ENCODE results near the gene TRIM50. TPM values are rescaled to one million over a fixed set of nuclear protein-coding genes. Genes with fewer than 3 reads are reported as not detected.

TRIM50 gene
- total and polyA plus RNA-seq, 9 of the 15 experiments (the other 6 are each of a cell fraction or from before 2014, with no cell fraction given), result not detected

DNA sequence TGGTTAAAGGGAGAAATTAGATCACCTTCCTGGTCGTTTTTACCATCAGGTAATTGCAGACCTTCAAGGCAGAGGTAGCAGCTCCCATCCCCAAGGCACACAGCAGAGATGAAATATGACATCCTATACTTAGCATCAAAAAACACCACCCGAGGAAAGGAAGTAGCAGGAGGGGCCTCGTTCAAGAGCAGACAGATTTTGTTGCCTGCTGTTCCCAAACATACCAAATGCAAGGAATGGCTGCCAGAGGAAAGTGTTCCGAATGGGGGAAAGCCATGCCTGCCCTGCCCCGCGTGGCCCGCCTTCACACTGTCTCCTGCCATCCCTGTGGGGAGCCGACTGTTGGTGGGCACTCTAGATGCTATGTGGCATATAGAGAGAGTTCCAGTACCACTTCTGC lies 18.1 kb upstream of the TRIM50 start:
- ChIA-PET POLR2A (interaction anchor here (0.5 to 2.7 kb wide), 2 partner anchors 12 to 22 kb away, joined by 3 to 14 read pairs; no protein-coding TSS in a partner anchor), CTCF (ENCODE audit: low intra/inter-chr PET ratio) (no interaction called here)
- no peak overlapping the region for H2AFZ ChIP-seq (ENCODE audit: low read depth, low read length)
- TF ChIP-seq, protein P1, sequence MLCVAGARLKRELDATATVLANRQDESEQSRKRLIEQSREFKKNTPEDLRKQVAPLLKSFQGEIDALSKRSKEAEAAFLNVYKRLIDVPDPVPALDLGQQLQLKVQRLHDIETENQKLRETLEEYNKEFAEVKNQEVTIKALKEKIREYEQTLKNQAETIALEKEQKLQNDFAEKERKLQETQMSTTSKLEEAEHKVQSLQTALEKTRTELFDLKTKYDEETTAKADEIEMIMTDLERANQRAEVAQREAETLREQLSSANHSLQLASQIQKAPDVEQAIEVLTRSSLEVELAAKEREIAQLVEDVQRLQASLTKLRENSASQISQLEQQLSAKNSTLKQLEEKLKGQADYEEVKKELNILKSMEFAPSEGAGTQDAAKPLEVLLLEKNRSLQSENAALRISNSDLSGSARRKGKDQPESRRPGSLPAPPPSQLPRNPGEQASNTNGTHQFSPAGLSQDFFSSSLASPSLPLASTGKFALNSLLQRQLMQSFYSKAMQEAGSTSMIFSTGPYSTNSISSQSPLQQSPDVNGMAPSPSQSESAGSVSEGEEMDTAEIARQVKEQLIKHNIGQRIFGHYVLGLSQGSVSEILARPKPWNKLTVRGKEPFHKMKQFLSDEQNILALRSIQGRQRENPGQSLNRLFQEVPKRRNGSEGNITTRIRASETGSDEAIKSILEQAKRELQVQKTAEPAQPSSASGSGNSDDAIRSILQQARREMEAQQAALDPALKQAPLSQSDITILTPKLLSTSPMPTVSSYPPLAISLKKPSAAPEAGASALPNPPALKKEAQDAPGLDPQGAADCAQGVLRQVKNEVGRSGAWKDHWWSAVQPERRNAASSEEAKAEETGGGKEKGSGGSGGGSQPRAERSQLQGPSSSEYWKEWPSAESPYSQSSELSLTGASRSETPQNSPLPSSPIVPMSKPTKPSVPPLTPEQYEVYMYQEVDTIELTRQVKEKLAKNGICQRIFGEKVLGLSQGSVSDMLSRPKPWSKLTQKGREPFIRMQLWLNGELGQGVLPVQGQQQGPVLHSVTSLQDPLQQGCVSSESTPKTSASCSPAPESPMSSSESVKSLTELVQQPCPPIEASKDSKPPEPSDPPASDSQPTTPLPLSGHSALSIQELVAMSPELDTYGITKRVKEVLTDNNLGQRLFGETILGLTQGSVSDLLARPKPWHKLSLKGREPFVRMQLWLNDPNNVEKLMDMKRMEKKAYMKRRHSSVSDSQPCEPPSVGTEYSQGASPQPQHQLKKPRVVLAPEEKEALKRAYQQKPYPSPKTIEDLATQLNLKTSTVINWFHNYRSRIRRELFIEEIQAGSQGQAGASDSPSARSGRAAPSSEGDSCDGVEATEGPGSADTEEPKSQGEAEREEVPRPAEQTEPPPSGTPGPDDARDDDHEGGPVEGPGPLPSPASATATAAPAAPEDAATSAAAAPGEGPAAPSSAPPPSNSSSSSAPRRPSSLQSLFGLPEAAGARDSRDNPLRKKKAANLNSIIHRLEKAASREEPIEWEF (CRISPR knock-in tag; IDR thresholded peaks at IDR 0.05), result no peak
- TF ChIP-seq, protein P2, sequence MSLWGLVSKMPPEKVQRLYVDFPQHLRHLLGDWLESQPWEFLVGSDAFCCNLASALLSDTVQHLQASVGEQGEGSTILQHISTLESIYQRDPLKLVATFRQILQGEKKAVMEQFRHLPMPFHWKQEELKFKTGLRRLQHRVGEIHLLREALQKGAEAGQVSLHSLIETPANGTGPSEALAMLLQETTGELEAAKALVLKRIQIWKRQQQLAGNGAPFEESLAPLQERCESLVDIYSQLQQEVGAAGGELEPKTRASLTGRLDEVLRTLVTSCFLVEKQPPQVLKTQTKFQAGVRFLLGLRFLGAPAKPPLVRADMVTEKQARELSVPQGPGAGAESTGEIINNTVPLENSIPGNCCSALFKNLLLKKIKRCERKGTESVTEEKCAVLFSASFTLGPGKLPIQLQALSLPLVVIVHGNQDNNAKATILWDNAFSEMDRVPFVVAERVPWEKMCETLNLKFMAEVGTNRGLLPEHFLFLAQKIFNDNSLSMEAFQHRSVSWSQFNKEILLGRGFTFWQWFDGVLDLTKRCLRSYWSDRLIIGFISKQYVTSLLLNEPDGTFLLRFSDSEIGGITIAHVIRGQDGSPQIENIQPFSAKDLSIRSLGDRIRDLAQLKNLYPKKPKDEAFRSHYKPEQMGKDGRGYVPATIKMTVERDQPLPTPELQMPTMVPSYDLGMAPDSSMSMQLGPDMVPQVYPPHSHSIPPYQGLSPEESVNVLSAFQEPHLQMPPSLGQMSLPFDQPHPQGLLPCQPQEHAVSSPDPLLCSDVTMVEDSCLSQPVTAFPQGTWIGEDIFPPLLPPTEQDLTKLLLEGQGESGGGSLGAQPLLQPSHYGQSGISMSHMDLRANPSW (CRISPR knock-in tag; IDR thresholded peaks at IDR 0.05), result no peak
- TF ChIP-seq LARP7 (IDR thresholded peaks at IDR 0.05), result no peak
- no peak for TF ChIP-seq SLC30A9 (CRISPR knock-in tag; IDR thresholded peaks at IDR 0.05)
- TF ChIP-seq ZNF133 (CRISPR knock-in tag; IDR thresholded peaks at IDR 0.05), result no peak
- TF ChIP-seq STAT5B (CRISPR knock-in tag; IDR thresholded peaks at IDR 0.05), result no peak
- TF ChIP-seq, protein P3, sequence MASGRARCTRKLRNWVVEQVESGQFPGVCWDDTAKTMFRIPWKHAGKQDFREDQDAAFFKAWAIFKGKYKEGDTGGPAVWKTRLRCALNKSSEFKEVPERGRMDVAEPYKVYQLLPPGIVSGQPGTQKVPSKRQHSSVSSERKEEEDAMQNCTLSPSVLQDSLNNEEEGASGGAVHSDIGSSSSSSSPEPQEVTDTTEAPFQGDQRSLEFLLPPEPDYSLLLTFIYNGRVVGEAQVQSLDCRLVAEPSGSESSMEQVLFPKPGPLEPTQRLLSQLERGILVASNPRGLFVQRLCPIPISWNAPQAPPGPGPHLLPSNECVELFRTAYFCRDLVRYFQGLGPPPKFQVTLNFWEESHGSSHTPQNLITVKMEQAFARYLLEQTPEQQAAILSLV (tag; IDR thresholded peaks at IDR 0.05), result no peak
- TF ChIP-seq BHLHE40 (IDR thresholded peaks at IDR 0.05; ENCODE audit: low read length), result no peak
- ATAC-seq, result no peak
- H4K20me1 ChIP-seq (replicated peaks; ENCODE audit: control insufficient read depth, insufficient read depth, low read length), result no peaks in the 10 kb centered on the region
- no peak for FAIRE-seq
- no peak for DNase-seq (ENCODE audit: extremely low read depth in 1 of 4, low spot score in 3 of 4)
- no peaks in the 10 kb centered on the region for H3K79me2 ChIP-seq (ENCODE audit: control insufficient read depth, insufficient read depth, low read length)
- H3K9ac ChIP-seq (ENCODE audit: insufficient read depth in 1 of 2, low read depth in 2 of 2, low read length in 2 of 2), result no peak overlapping the region
- intact Hi-C loops (cut with micrococcal nuclease), result no loop called here
- no TSS peak for BruUV-seq (replicated peaks)
- no peaks in the 10 kb centered on the region for H3K9me1 ChIP-seq (ENCODE audit: control insufficient read depth, insufficient read depth, low read length)
- no peak overlapping the region for H3K27ac ChIP-seq (ENCODE audit: extremely low read depth, low read depth, low read length)
- H3K36me3 ChIP-seq (ENCODE audit: control insufficient read depth, insufficient read depth, low read length), result no peaks in the 10 kb centered on the region
- no peaks in the 10 kb centered on the region for H3K9me3 ChIP-seq (replicated peaks; ENCODE audit: control insufficient read depth, insufficient read depth, low read depth, low read length)
- H3K4me3 ChIP-seq, result no peak overlapping the region
- WGBS (ENCODE audit: insufficient coverage, low coverage, missing lambda C conversion rate), result 2% methylated on average over 8 of the region's 8 CpGs
- no peak overlapping the region for H3K4me2 ChIP-seq (ENCODE audit: insufficient read depth, low read length)
- peaks cover 4 to 6% of the 10 kb centered on the region in 2 experiments; a peak in 1 of 5 replicates for H3K4me1 ChIP-seq (replicated peaks in 1 of 2; ENCODE audit: control insufficient read depth in 2 of 2, insufficient read depth in 2 of 2, low read length in 2 of 2)
- in situ Hi-C loops (cut with MboI), result no loop called here
- peaks cover 46 to 77% of the 10 kb centered on the region in 2 experiments for H3K27me3 ChIP-seq (ENCODE audit: control insufficient read depth in 2 of 2, insufficient read depth in 2 of 2, low read length in 2 of 2)
